Muscle of back (tissue), 11 donors: Measurements from ENCODE around the gene LCE1E. TPM values are rescaled to one million over a fixed set of nuclear protein-coding genes. Genes with fewer than 3 reads are reported as not detected.

Experiments
- DNase-seq, 3 donors: peaks; one replicate each; pipeline versions ENCODE4 v3.0.0 to v3.0.0-alpha.2; 2013
- polyA plus RNA-seq, 10 donors: library from polyadenylated mRNA; unstranded; fragments of 120-200 nt; gene quantifications; one replicate each; pipeline ENCODE4 v1.2.1, GENCODE V29; 2013; ENCODE audit not compliant: insufficient read length in 10 of 10

Gene LCE1E
- polyA plus RNA-seq, 10 donors: not detected

DNA sequence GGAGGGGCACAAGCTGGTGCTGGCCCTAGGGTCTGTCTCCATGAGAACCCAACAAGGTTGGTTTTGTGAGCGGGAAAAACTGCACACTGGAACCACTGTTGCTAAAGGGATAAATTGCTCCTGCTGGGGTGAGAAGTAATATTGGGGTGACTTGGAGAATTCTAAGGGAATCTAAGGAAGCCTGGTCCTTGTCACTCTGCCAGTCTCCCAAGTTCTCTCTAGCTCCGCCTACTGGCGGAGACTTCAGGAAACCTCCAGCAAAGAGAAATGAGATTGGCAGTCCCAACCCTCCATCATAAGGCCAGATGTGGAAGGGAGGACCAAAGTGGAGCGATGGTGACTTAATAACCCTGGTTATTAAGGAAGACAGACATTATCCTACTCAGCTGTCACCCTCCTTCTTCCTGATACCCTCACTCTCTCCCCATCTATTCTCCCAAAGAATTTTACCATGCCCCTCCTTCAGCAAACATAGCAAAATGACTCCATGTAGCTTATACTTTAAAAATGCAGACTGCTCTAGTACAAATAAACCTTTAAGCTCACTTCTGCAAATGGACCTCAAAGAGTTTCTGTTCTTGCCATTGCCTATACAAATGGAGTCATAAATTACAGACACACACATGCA lies 8.4 kb upstream of the LCE1E start:
- DNase-seq: no peak

DNA sequence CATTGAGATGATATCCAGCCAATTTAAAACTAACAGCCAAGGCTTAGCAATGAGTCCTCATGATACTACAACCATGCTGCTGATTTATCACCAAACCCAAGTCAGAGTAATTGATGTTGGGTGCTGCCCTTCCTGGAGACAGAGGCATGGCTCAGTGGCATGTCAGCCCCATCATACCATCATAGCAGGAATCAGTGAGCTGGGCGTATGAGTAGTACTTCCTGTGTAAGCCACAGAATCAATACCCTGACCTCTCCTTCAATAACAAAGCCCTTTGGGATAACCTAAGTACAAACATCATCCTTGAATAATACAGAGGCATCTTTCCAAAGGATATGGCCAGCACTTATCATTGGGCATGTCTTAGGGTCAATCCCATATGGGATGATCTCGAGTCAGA lies 3.0 kb upstream of the LCE1E start:
- DNase-seq: no peak

DNA sequence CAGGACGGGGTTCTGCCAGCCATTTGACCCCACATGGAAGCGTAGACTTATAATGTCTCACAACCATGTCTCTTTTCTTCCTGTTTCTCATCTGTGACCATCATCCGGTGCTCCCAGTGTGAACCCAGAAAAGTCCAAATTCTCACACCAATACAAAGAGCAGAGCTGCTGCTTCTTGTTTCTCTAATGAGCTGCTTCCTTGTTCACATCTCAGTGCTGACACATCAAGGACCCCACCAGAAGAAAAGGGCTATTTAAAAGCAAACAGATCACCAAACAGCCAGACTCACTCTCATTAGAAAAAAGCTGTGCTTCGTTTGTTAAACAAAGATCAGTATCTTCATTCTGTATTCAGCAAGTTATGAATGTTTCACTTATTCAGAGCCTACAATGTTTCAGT lies 9.6 kb downstream of the LCE1E start:
- DNase-seq: no peak

DNA sequence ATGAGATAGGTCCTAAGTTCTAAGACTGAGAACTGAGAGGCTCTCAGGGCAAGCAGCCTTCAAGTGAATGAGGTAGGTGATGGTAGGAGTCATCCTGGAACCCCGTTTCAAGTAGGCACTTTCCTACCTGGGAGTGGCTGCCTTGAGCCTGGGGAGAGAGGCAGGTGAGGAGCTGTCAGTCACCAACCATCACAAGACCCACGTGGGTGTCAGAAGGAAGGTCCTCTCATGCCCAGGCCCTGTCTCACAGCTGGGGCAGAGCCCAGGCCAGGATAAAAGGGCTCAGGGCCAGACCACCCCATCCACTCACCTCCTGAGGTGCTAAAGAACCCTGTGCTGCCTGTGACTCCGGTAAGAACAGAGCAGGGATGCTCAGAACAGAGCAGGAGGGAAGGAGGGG lies 10.4 kb downstream of the LCE1E start, which contains the start of gene LCE1D:
Gene LCE1D, plus strand, starts transcription at position 301 of the 400 bp plus-strand sequence. CDS start 1,074 bp downstream, outside the sequence.
- DNase-seq: no peak

DNA sequence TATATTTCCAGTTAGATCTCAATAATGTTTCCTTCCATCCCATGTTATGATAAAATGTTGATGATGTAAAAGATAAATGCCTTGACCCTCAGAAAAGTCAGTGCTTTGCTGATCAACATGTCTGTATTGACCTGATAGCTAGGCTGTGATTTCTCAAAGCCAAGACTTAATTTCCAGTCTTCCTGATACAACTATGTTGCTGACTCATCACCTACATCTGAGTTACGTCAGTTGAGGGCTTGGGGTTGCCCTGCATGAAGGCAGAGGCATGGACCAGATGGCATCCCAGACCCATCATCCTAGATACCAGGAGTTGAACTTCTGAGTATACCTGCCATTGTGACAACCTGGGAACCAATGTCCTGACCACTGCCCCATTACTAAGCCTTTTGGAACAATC lies 15.3 kb downstream of the LCE1E start:
- DNase-seq: no peak

DNA sequence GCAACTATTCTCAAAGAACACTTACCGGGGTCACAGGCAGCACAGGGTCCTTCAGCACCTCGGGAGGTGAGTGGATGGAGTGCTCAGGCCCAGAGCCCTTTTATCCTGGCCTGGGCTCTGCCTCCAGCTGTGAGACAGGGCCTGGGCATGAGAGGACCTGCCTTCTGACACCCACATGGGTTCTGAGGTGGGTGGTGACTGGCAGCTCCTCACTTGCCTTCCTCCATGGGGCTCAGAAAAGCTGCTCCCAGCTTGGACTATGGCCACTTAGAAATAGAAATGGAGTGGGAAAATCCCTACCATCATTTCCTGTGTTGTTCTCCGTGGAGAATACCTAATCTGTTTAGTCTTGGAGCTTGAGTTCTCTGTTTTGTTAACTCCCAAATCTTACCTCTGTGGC lies 20.5 kb downstream of the LCE1E start, which contains the start of gene LCE1C:
Gene LCE1C, minus strand, starts transcription at position 76 of the 400 bp plus-strand sequence. CDS start 1,173 bp downstream, outside the sequence.
- no peak for DNase-seq

DNA sequence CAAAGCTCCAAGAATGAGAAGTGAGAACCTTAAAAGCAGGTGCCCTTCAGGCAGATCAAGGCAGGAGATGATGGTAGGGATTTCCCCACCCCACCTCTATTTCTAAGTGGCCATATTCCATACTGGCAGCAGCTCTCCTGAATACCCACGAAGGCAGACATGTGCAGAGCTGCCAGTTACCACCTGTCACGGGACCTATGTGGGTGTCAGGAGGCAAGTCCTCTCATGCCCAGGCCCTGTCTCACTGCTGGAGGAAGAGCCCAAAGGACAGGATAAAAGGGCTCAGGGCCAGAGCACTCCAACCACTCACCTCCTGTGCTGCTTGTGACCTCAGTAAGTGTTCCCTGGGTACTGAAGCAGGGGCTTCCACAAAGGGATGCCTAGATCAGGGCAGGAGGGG lies 25.0 kb downstream of the LCE1E start:
- DNase-seq: no peak

DNA sequence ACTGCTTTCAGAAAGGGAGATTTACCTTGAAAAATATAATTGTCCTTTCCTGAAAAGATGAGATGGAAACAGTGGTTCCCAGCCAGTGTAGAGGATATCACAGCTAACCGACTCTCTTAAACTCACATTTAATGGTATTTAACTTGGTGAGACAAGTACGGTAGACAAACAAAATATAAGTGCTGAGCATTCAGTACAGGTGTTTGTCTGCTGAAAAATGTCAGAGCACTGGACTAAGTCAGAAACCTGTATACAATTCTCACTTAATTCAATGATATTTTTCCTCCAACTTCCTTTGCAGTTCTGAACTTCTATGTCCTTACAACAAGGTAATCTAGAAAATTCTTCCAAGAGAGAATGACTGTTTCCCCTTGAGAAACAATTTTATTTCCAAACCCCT lies 25.6 kb downstream of the LCE1E start, which contains the start of gene LCE1B:
Gene LCE1B, plus strand, starts transcription at position 301 of the 400 bp plus-strand sequence. CDS start 476 bp downstream, outside the sequence.
- no peak for DNase-seq

DNA sequence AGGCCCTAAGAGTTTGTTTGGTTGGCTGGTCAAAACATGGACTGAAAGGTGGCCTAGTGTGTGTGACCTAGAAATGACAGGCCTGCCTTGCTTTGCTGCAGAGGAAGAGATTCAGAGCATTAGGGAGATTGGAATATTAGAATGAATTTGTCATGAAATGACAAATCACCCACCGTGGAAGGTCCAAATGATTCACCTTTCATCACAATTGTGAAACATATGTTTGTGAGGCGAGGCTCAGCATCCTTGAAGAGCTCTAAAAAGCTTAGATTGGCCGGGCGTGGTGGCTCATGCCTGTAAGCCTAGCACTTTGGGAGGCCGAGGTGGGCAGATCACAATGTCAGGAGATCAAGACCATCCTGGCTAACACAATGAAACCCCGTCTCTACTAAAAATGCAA lies 31.3 kb downstream of the LCE1E start:
- DNase-seq: no peak

DNA sequence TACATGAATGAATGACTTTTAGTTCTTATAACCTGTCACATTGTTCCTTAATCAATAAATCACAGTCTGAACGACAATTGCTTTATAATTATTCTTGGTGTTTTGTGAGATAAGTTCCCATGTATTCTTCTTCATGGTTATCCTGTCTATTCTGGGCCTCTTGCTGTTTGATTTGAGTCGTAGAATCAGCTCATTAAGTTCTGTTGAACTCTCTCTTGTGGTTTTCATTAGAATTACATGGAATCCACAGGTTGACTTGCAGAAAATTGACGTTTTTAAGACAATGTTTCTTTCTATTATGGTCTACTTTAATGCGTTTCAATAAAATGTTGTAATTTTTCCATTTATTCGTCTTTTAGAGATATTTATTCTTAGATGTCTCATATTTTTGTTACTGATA lies 37.2 kb downstream of the LCE1E start:
- no peak for DNase-seq

DNA sequence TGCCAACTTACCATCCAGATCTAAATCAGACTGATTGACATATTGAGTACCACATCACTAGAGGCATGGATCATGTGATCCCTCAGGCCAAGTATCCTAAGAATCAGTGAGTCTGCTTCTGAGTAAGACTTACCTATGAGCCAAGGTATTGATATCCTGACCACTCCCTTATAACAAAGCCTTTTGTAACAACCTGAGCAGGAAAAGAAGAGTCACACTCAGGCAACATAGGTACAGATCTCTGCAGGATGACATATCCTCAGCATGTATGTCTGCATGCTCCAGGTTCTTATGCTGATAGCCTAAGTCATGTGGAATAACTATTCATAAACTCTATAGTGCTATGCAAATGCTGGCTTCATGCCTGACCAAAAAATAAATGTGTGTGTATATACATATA lies 38.9 kb downstream of the LCE1E start:
- DNase-seq: no peak

DNA sequence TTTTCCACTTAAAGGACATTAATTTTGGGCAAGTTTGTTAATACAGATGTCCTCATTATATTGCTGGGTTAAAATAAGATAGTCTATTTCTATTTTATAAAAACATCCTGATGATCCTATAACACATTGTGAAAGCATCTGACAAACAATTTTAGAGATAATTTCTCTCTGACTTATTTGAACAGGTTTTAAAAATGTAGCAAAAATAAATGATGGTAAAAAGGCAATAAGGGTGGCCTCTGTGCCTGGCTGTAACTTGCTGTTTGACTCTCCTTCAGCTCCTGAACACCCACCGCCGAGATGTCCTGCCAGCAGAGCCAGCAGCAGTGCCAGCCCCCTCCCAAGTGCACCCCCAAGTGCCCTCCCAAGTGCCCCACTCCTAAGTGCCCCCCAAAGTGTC lies 41.1 kb downstream of the LCE1E start, which contains the start of gene LCE1A:
Gene LCE1A, plus strand, starts transcription at position 301 of the 400 bp plus-strand sequence. Its CDS starts 0 bp downstream, at position 301.
- DNase-seq: no peak

DNA sequence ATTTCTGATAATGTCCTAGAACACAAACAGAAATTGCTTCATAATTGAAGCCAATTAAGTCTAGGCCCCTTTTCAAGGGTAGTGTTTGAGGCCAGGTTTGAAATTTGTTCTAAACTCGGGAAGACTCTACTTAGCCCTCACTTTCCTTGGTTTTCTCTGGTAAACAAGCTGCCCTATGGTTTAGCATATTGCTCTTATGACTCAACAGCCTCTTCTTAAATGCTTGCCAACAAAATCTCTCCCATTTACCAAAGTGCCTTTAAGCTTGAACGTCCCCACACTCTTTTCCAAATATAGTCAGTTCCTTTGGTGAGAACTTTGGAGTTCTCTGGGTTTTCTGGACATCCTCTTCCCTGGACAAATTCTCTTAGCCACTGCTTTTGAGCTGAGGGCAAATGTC lies 50.8 kb downstream of the LCE1E start:
- DNase-seq: no peak

Other genes starting within 250 kb of the LCE1E start
- not detected for gene LCE3E, start 219.5 kb upstream of the LCE1E start, polyA plus RNA-seq
- not detected for gene LCE3D, start 205.7 kb upstream of the LCE1E start, polyA plus RNA-seq
- not detected for gene LCE3C, start 186.0 kb upstream of the LCE1E start, polyA plus RNA-seq
- gene LCE3B, start 172.4 kb upstream of the LCE1E start, polyA plus RNA-seq: not detected
- not detected for gene LCE3A, start 163.2 kb upstream of the LCE1E start, polyA plus RNA-seq
- not detected for gene LCE2D, start 122.9 kb upstream of the LCE1E start, polyA plus RNA-seq
- gene LCE2C, start 111.0 kb upstream of the LCE1E start, polyA plus RNA-seq: not detected
- gene LCE2B, start 100.1 kb upstream of the LCE1E start, polyA plus RNA-seq: not detected
- gene LCE2A, start 87.9 kb upstream of the LCE1E start, polyA plus RNA-seq: not detected
- not detected for gene LCE4A, start 78.1 kb upstream of the LCE1E start, polyA plus RNA-seq
- not detected for gene KPRP, start 28.2 kb upstream of the LCE1E start, polyA plus RNA-seq
- not detected for gene LCE1F, start 11.1 kb upstream of the LCE1E start, polyA plus RNA-seq
- not detected for gene LCE1D, start 10.5 kb downstream of the LCE1E start, polyA plus RNA-seq
- not detected for gene LCE1C, start 20.4 kb downstream of the LCE1E start, polyA plus RNA-seq
- not detected for gene LCE1B, start 25.7 kb downstream of the LCE1E start, polyA plus RNA-seq
- not detected for gene LCE1A, start 41.2 kb downstream of the LCE1E start, polyA plus RNA-seq
- not detected for gene LCE6A, start 56.6 kb downstream of the LCE1E start, polyA plus RNA-seq
- gene LCE7A, start 73.7 kb downstream of the LCE1E start, polyA plus RNA-seq: not detected
- not detected for gene SMCP, start 92.1 kb downstream of the LCE1E start, polyA plus RNA-seq
- gene IVL, start 122.3 kb downstream of the LCE1E start, polyA plus RNA-seq: 1 to 10 TPM in 2 of 10 donors, under 1 TPM in 2, not detected in 6; 0.05 to 6.0 (median 1.3) TPM
- not detected for gene SPRR5, start 160.9 kb downstream of the LCE1E start, polyA plus RNA-seq
- gene SPRR4, start 184.4 kb downstream of the LCE1E start, polyA plus RNA-seq: not detected
- 1 to 10 TPM in 1 of 10 donors, not detected in 9; 4.3 TPM for gene SPRR1A, start 197.8 kb downstream of the LCE1E start, polyA plus RNA-seq
- gene SPRR3, start 215.5 kb downstream of the LCE1E start, polyA plus RNA-seq: 1 to 10 TPM in 1 of 10 donors, under 1 TPM in 3, not detected in 6; 0.24 to 8.0 (median 0.27) TPM
- gene SPRR1B, start 244.9 kb downstream of the LCE1E start, polyA plus RNA-seq: 1 to 10 TPM in 1 of 10 donors, under 1 TPM in 1, not detected in 8; 0.24 to 7.1 TPM